ENCODE data around the gene DNAH14.

- TF ChIP-seq POLR2A (IDR thresholded peaks at IDR 0.05) (no peak), CTCF (IDR thresholded peaks at IDR 0.05 in 4 of 5, conservative IDR thresholded peaks at IDR 0.05 in 1 of 5) (no peak)
Measured at GRCh38 chr1:225440380-225441221, 511.1 kb downstream of the DNAH14 start.
